Measurements from ENCODE around the gene ACAA2.
"Not testable (repeated sequence)": the region's sequence is repeated elsewhere in the genome, so short reads cannot be mapped to it uniquely, and the experiment has no call there.

ACAA2 gene

GRCh38 chr18:49844903-49845302 lies 31.6 kb upstream of the ACAA2 start:
- no peak for DNase-seq

- DNase-seq: no peak
Observed at GRCh38 chr18:49843778-49844625, 30.7 kb upstream of the ACAA2 start.

DNA sequence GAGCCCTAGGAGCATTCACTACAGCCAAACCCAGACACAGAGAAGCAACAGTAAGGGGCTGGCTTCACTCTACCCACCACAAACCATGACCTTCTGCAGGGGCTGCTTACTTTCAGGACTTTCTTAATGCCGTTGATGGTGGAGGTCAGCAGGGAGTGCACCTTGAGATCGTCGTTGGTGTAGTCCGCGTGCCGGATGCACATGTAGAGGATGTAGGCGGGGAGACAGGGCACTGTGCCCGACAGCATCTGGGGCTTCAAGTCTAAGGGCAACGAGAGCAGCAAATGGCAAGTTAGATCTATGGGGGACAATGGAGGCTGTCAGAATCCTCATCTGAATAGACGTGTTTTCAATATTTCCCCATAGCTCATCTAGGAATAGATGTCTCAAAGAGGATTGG lies 29.8 kb upstream of the ACAA2 start:
- DNase-seq: no peak

GRCh38 chr18:49842656-49843055 lies 29.3 kb upstream of the ACAA2 start:
- DNase-seq: no peak

DNA sequence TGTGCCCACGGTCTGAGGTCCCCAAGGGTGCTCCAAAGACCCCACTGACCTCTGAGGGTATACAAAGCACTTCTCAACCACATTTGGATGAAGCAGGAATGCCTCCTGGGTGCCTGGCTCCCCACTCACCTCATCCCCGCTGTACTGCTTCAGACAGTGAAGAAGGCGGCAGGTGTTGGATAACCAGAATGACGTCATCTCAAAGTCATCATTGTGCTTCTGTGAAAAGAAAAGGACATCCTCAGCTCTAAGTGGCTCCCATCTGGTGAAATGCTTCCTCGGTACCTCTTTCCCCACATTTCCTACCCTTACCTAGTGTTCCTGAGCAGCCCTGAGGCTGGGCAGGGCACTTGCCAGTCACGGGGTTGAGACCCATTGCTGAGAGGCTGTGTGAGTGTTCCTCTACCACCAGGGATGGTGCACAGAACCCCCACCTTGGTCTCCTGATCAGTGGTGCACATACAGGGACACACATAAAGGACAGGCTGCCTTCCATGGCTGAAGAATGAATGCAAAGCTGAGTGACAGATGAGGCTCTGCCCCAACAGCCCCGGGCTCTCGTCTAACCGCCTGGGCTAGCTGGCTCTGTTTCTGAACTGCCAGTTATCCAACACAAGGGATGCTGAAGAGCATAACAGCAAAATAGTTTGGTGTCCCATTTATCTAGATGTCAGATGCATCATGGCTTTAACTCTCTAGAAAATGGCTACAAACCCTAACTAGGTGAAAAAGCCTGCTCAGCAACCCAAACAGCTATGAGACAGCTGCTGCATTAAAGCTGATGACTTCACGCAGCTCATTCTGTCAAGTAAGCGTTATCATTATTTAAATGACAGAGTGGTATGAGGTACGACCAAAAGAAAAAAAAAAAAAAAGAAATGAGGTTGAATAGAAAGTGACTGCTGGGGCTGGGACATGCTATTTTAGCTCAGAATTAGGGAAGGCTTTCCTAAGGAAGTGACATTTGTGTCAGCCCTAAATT lies 28.2 kb upstream of the ACAA2 start:
- no peak for DNase-seq

GRCh38 chr18:49839012-49839411 lies 25.7 kb upstream of the ACAA2 start:
- DNase-seq: no peak

DNA sequence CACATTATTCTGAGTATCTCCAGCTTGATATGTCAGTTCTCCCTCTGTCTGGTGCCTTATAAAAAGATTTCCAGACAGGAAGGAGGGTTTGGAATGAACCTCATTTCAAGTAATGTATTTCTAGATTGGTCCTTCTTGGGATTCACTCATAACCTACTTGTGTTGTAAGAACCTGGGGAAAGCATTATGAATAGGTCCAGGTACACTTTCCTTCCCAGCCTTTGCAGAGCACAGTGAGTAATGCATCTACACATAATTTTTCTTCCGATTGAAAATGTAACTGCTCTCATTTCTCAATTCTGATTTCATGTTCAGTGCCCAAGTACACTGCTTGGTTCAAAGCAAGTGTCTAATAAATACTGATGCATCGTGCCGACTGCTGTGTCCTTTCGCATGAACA lies 25.0 kb upstream of the ACAA2 start:
- no peak for DNase-seq

DNA sequence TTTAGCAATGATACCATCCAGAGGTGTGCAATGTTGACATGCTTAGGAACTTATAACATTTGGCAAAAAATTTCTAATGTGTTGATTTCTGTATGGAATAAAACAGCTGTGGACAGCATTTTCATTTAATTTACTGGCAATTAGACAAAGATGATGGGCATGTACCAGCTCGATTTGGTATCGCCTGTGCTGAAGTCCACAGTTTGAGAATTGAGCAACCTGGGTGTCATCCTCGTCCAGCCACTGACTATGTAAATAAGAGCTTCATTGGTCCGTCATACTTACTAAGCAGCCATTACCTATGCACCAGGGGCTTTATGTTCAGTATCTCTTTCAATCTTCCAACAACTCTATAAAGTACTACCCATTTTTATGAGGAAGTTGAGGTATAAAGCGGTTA lies 24.6 kb upstream of the ACAA2 start:
- DNase-seq: no peak

DNA sequence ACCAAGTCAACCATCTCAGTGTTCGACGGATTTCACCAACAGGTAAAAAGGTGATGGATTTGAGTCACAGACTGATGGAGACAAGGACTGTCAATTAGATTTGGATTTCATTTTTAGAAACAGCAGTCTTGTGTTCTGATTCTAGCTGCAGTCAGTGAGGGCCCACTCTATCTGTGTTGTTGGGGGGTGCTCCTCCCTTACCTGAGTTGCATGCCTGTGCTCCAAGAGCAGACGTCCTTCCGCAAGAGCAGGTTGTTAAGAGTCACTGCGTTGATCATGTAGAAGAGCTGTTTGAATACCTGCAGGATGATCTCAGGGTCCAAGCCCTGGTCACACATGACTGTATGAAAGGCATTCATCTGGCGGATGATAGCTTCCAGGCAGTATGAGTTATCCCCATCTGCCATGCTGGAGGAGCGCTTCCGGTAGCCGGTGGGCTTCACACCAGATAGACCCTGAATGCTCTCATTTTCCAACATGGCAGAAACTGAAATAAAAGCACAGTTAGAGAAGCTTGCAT lies 24.0 kb upstream of the ACAA2 start:
- DNase-seq: not testable (repeated sequence)

- no peak for DNase-seq
Observed at GRCh38 chr18:49835405-49835804, 22.1 kb upstream of the ACAA2 start.

DNA sequence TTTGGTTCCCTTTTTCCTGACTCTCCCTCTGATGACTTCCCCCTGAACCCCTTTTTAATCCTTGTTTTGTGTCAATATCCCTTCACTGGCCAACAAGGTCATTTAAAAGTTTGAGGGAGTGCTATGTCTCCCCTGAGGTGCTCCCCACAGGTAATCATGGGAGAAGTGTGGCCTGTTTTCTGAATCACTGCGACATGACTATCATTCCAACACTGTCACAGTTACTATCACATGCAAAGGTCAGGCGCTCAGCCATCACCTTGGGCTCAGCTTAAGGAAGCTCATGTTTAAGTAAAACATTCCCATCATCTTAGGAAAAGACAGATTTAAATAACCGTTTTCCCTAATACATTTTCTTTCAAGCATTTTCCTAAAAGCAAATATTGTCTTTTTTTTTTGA lies 20.9 kb upstream of the ACAA2 start:
- no peak for DNase-seq

- DNase-seq: no peak
Observed at GRCh38 chr18:49833814-49834213, 20.5 kb upstream of the ACAA2 start.

GRCh38 chr18:49832221-49832647 lies 18.9 kb upstream of the ACAA2 start:
- DNase-seq: no peak

GRCh38 chr18:49827996-49828395 lies 14.7 kb upstream of the ACAA2 start:
- DNase-seq: no peak

DNA sequence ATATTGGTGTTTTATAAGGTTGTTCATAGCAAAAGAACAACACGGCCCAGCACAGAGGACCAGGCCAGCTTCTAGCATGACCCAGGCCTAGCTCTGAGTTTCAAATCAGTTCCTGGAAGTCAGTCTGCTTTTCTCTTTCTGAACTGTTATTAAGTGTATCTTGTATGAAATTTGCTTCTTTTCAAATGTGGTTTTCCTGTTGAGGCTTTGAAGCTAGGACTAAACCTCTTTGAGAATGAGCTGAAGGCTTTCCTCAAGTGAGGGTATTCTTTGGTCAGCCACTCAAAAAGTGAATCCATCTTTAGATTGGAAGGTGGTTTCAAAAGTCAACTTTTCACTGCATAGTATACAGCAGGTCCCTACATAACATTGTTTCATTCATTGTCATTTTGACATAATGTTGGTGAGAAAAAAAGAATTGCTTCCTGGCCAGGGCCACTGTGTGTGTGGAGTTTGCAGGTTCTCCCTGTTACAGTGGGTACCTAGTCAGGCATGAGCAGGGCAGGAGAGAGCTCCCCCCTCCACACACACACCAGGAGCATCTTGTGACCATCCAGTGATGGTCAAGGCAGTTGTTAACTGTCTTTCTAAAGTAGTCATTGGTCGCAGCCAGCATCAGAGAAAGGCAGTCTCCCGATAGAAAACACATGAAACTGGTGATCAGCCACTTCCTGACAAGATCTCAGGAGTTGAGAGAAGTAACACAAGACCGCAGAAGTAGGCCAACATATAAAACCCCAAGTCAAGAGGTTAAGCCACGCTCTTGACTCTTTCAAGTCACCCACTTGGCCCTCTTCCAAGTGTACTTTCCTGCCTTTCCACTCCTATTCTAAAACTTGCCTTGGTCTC lies 6.7 kb upstream of the ACAA2 start:
- DNase-seq: no peak

DNA sequence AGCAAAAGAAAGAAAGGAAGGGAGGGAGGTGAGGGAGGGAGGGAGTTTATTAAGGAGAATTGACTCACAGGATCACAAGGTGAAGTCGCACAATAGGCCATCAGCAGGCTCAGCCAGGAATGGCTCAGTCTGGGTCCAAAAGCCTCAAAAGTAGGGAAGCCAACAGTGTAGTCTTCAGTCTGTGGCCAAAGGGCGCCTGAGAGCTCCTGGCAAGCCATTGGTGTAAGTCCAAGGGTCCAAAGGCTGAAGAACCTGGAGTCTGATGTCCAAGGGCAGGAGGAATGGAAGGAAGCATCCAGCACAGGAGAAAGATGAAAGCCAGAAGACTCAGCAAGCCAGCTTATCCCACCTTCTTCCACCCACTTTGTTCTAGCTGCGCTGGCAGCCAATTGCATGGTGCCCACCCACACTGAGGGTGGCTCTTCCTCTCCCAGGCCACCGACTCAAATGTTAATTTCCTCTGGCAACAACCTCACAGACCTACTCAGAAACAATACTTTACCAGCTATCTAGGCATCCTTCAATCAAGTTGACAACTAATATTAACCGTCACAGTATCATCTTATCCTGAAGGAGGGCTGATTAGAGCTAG lies 5.8 kb upstream of the ACAA2 start:
- no peak for DNase-seq

- no peak for DNase-seq
Observed at GRCh38 chr18:49817947-49818346, 4.6 kb upstream of the ACAA2 start.

DNA sequence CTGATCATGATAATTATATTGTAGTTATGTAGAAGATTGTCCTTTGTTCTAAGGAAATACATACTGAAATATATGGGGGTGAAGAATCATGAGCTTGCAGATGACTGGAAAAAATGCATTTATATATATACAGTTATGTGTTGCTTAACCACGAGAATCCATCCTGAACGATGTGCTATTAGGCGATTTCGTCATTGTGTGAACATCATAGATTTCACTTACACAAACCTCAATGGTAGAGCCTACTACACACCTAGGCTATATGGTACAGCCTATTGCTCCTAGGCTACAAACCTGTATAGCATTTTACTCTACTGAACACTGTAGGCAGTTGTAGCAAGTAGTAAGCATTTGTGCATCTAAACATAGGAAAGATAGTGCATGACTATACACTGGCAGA lies 2.6 kb upstream of the ACAA2 start:
- DNase-seq: no peak

- DNase-seq: no peak
Observed at GRCh38 chr18:49814147-49814499, 790 bp upstream of the ACAA2 start.

- no peak for DNase-seq
Observed at GRCh38 chr18:49813069-49813318, 339 bp downstream of the ACAA2 start.

DNA sequence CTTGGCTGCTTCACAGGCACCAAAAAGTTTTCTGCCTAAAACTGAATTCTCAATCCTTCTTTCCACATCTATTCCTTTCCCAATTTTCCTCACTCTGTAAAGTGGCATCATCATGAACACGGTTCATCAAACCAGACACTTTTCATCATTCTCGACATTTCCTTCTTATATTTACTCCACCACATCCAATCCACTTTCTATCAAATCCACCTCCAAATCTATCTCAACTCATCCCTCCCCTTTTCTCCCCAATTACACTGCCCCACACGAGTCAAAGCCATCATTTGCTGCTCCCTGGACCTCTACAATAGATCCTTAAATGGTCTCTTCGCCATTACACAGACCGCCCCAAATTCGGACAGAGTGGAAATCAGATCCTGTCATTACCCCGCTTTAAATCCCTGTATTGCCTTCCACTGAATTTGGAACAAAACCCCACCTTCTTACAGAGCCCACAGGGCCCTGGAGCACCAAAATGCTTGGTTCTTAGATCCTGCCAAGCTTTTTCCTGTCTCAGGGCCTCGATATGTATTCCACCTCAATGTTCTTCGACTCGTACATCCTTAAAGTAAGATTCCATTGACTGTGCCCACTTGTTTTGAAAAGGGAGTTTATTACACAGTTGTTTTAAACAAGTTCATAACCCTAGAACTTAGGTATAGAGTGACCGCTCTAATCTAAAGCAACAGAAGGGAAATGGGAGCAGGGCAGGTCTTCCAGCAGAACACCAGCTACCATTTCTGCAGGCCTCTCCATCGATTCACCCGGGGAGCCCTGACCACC lies 856 bp downstream of the ACAA2 start:
- DNase-seq: no peak

All from NCI-H2029 (cell line).